ENCODE data around the gene ENSA.
"Not testable (repeated sequence)": the region's sequence is repeated elsewhere in the genome, so short reads cannot be mapped to it uniquely, and the experiment has no call there.

Gene ENSA

GRCh38 chr1:150629115-150629928 lies at the start of gene ENSA:
TSS of gene ENSA (minus strand) at chr1:150629612. CDS start at chr1:150629470, 142 bp downstream.
- DNase-seq: peak; percentile 100

GRCh38 chr1:150678988-150679387 lies 49.6 kb upstream of the ENSA start:
- no peak for DNase-seq

GRCh38 chr1:150674881-150675280 lies 45.5 kb upstream of the ENSA start:
- no peak for DNase-seq

GRCh38 chr1:150663321-150663720 lies 33.9 kb upstream of the ENSA start:
- no peak for DNase-seq

- no peak for DNase-seq
Observed at GRCh38 chr1:150662811-150663210, 33.4 kb upstream of the ENSA start.

- DNase-seq: no peak
Observed at GRCh38 chr1:150661156-150661555, 31.7 kb upstream of the ENSA start.

GRCh38 chr1:150660584-150660983 lies 31.2 kb upstream of the ENSA start:
- DNase-seq: no peak

GRCh38 chr1:150657064-150657463 lies 27.7 kb upstream of the ENSA start:
- not testable (repeated sequence) for DNase-seq

GRCh38 chr1:150654635-150655034 lies 25.2 kb upstream of the ENSA start:
- not testable (repeated sequence) for DNase-seq

- DNase-seq: no peak
Observed at GRCh38 chr1:150650193-150650592, 20.8 kb upstream of the ENSA start.

- DNase-seq: no peak
Observed at GRCh38 chr1:150649441-150650075, 20.1 kb upstream of the ENSA start.

- DNase-seq: no peak
Observed at GRCh38 chr1:150642296-150642695, 12.9 kb upstream of the ENSA start.

- not testable (repeated sequence) for DNase-seq
Observed at GRCh38 chr1:150641126-150641815, 11.9 kb upstream of the ENSA start.

- not testable (repeated sequence) for DNase-seq
Observed at GRCh38 chr1:150638430-150638829, 9.0 kb upstream of the ENSA start.

- not testable (repeated sequence) for DNase-seq
Observed at GRCh38 chr1:150634839-150635622, 5.6 kb upstream of the ENSA start.

GRCh38 chr1:150628766-150629114 lies 672 bp downstream of the ENSA start:
- DNase-seq: no peak

- DNase-seq: no peak
Observed at GRCh38 chr1:150627826-150628410, 1.5 kb downstream of the ENSA start.

GRCh38 chr1:150626150-150626549 lies 3.3 kb downstream of the ENSA start:
- DNase-seq: no peak

GRCh38 chr1:150624546-150624945 lies 4.9 kb downstream of the ENSA start:
- not testable (repeated sequence) for DNase-seq

GRCh38 chr1:150624134-150624533 lies 5.3 kb downstream of the ENSA start:
- not testable (repeated sequence) for DNase-seq

GRCh38 chr1:150622303-150622975 lies 7.0 kb downstream of the ENSA start:
- DNase-seq: no peak
